Naive thymus-derived CD8-positive, alpha-beta T cell (primary cell): ENCODE results near the gene GBP5. TPM values are rescaled to one million over a fixed set of nuclear protein-coding genes. Genes with fewer than 3 reads are reported as not detected.
A peak's percentile ranks its signal among the peaks of the same experiment; 100 is the strongest.

Experiments used
- ATAC-seq, 2 donors: fragments of 150-1000 bp; cut with Tn5 transposase in 1 of 2; sonication (Bioruptor Pico), chemical (Tn5 transposase) in 1 of 2; 1 replicate in 1 of 2; 2 replicates in 1 of 2; pipeline ENCODE4 v1.10.0; 2021; ENCODE audit warnings: mild to moderate bottlenecking in 2 of 2, moderate library complexity in 2 of 2
- POLR2A ChIA-PET: fragments of 350-600 bp; sonication (Branson Sonifier 250); formaldehyde crosslinking; loops from one replicate; lab custom pipeline; 2021; ENCODE audit warnings: antibody characterized with exemption; lab: Charles Lee
- DNase-seq, 10 donors: peaks; one replicate each; pipeline versions ENCODE4 v3.0.0 to v3.0.0-alpha.2; 2020 to 2022
- H3K27ac Mint-ChIP-seq, 10 donors: one replicate each; pipeline ENCODE4 v1.8.0; 2020 to 2022; ENCODE audit warnings: mild to moderate bottlenecking in 10 of 10, mixed read lengths in 10 of 10, moderate library complexity in 4 of 10, inconsistent platforms in 1 of 10
- H3K27me3 Mint-ChIP-seq, 5 donors: one replicate each; pipeline ENCODE4 v1.8.0; 2021 to 2022; ENCODE audit warnings: mixed read lengths in 5 of 5
- H3K36me3 Mint-ChIP-seq, 3 donors: one replicate each; pipeline ENCODE4 v1.8.0; 2020 to 2022; ENCODE audit warnings: mixed read lengths in 3 of 3, mild to moderate bottlenecking in 2 of 3, inconsistent platforms in 1 of 3
- H3K4me1 Mint-ChIP-seq, 4 donors: one replicate each; pipeline ENCODE4 v1.8.0; 2021 to 2022; ENCODE audit warnings: mixed read lengths in 4 of 4
- H3K4me3 Mint-ChIP-seq, 10 donors: one replicate each; pipeline ENCODE4 v1.8.0; 2020 to 2022; ENCODE audit warnings: mild to moderate bottlenecking in 10 of 10, mixed read lengths in 10 of 10, moderate library complexity in 6 of 10, inconsistent platforms in 1 of 10
- H3K9me3 Mint-ChIP-seq, 9 donors: one replicate each; pipeline ENCODE4 v1.8.0; 2020 to 2022; ENCODE audit warnings: mixed read lengths in 9 of 9, mild to moderate bottlenecking in 3 of 9, inconsistent platforms in 1 of 9, moderate library complexity in 1 of 9
- polyA plus RNA-seq, 3 donors: library from polyadenylated mRNA; unstranded; fragments of 300-500 nt; fragmentation: Illumina TruSeq; gene quantifications; one replicate each; pipeline ENCODE4 v1.2.3, GENCODE V29; 2021
- total RNA-seq, 8 experiments: library from RNA in 2 of 8; stranded (reverse) in 2 of 8; gene quantifications; one replicate each; pipeline ENCODE4 v1.2.3 and lab custom pipeline; 2021 to 2026

GBP5 gene
- total and polyA plus RNA-seq, 5 experiments from 2014 or later = 19.9 to 51.9 (median 24.6) TPM

- POLR2A ChIA-PET = no interaction called here
Observed at GRCh38 chr1:89279011-89279466, 6.4 kb upstream of the GBP5 start.

GRCh38 chr1:89277725-89278124 is 5.1 kb upstream of the GBP5 start:
- peaks cover 0 to 3% (median 2%) of the 10 kb centered on the region in 3 donors for H3K36me3 Mint-ChIP-seq
- peak overlapping the region; percentile 83 to 98 (median 95) for H3K27ac Mint-ChIP-seq
- POLR2A ChIA-PET = interaction anchor here (1.4 kb wide), 1 partner anchor 33 kb away, joined by 6 read pairs; no protein-coding TSS in a partner anchor
- ATAC-seq (peak; percentile 34 to 73), DNase-seq (peak in 4 of 10 donors; percentile 34 to 71 (median 44))
- H3K9me3 Mint-ChIP-seq = peaks cover 0 to 3% (median 0%) of the 10 kb centered on the region in 9 donors
- H3K4me1 Mint-ChIP-seq = peaks cover 38 to 85% (median 81%) of the 10 kb centered on the region in 4 donors
- no peaks in the 10 kb centered on the region for H3K27me3 Mint-ChIP-seq
- H3K4me3 Mint-ChIP-seq = peak overlapping the region in 8 of 10 donors; percentile 52 to 76 (median 66)

More at GRCh38 chr1:89279011-89279466, 6.4 kb upstream of the GBP5 start:
- ATAC-seq = peak; percentile 76
- peaks cover 0 to 5% (median 0%) of the 10 kb centered on the region in 3 donors for H3K36me3 Mint-ChIP-seq
- H3K27ac Mint-ChIP-seq = peak overlapping the region; percentile 89 to 98 (median 96)
- H3K4me1 Mint-ChIP-seq = peaks cover 35 to 87% (median 82%) of the 10 kb centered on the region in 4 donors
- peak in 4 of 10 donors; percentile 39 to 80 (median 76) for DNase-seq
- peak overlapping the region; percentile 0 to 76 (median 66) for H3K4me3 Mint-ChIP-seq
- no peaks in the 10 kb centered on the region for H3K27me3 Mint-ChIP-seq
- peaks cover 0 to 2% (median 0%) of the 10 kb centered on the region in 9 donors for H3K9me3 Mint-ChIP-seq

- H3K4me1 Mint-ChIP-seq = peaks cover 41 to 88% (median 84%) of the 10 kb centered on the region in 4 donors
- H3K4me3 Mint-ChIP-seq = peak overlapping the region in 1 of 10 donors; percentile 5
- peaks cover 0 to 6% (median 0%) of the 10 kb centered on the region in 9 donors for H3K9me3 Mint-ChIP-seq
- peak overlapping the region in 6 of 10 donors; percentile 3 to 99 (median 50) for H3K27ac Mint-ChIP-seq
- ATAC-seq (no peak), DNase-seq (peak in 1 of 10 donors; percentile 23)
- H3K27me3 Mint-ChIP-seq = no peaks in the 10 kb centered on the region
- H3K36me3 Mint-ChIP-seq = peaks cover 0 to 7% (median 2%) of the 10 kb centered on the region in 3 donors
- POLR2A ChIA-PET = interaction anchor here (0.9 to 1.4 kb wide), 3 partner anchors 10 to 106 kb away, joined by 3 to 8 read pairs (median 6); no protein-coding TSS in a partner anchor
Observed at GRCh38 chr1:89276690-89277089, 4.0 kb upstream of the GBP5 start.

GRCh38 chr1:89274411-89274857 is 1.8 kb upstream of the GBP5 start:
- DNase-seq (no peak), ATAC-seq (peak in 1 of 2 donors; percentile 18)
- POLR2A ChIA-PET = interaction anchor here (0.6 to 3.2 kb wide), 5 partner anchors 15 to 148 kb away, joined by 3 to 20 read pairs (median 4); partner anchors contain the start of gene GBP2

DNA sequence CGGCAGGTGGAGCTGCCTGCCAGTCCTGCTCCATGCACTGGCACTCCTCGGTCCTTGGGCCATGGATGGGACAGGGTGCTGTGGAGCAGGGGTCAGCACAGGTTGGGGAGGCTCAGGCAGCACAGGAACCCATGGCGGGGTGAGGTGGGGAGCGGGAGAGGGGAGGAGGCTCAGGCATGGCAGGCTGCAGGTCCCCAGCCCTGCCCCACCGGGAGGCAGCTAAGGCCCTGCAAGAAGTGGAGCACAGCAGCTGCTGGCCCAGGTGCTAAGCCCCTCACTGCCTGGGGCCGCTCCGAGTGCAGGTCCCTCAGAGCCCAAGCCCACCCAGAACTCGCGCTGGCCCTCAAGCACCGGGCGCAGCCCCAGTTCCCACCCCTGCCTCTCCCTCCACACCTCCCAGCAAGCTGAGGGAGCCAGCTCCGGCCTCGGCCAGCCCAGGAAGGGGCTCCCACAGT is 691 bp upstream of the GBP5 start:
- ATAC-seq (no peak), DNase-seq (no peak)
- Mint-ChIP-seq H3K27me3 (no peaks in the 10 kb centered on the region), H3K27ac (peak overlapping the region in 9 of 10 donors; percentile 91 to 99 (median 96)), H3K4me1 (peaks cover 40 to 87% (median 85%) of the 10 kb centered on the region in 4 donors), H3K9me3 (peaks cover 0 to 6% (median 0%) of the 10 kb centered on the region in 9 donors), H3K36me3 (peaks cover 9 to 11% (median 10%) of the 10 kb centered on the region in 3 donors), H3K4me3 (peak overlapping the region in 9 of 10 donors; percentile 87 to 99 (median 97))
- POLR2A ChIA-PET = interaction anchor here (1.0 to 3.2 kb wide), 7 partner anchors 10 to 251 kb away, joined by 3 to 20 read pairs (median 5); partner anchors contain the start of genes GBP2, GBP3 and GBP4

More at GRCh38 chr1:89274411-89274857, 1.8 kb upstream of the GBP5 start:
- peak overlapping the region; percentile 4 to 99 (median 94) for H3K27ac Mint-ChIP-seq
- peaks cover 0 to 6% (median 0%) of the 10 kb centered on the region in 9 donors for H3K9me3 Mint-ChIP-seq
- no peaks in the 10 kb centered on the region for H3K27me3 Mint-ChIP-seq
- H3K4me1 Mint-ChIP-seq = peaks cover 41 to 88% (median 84%) of the 10 kb centered on the region in 4 donors
- H3K36me3 Mint-ChIP-seq = peaks cover under 1 to 7% (median 2%) of the 10 kb centered on the region in 3 donors
- peak overlapping the region; percentile 57 to 90 (median 82) for H3K4me3 Mint-ChIP-seq

DNA sequence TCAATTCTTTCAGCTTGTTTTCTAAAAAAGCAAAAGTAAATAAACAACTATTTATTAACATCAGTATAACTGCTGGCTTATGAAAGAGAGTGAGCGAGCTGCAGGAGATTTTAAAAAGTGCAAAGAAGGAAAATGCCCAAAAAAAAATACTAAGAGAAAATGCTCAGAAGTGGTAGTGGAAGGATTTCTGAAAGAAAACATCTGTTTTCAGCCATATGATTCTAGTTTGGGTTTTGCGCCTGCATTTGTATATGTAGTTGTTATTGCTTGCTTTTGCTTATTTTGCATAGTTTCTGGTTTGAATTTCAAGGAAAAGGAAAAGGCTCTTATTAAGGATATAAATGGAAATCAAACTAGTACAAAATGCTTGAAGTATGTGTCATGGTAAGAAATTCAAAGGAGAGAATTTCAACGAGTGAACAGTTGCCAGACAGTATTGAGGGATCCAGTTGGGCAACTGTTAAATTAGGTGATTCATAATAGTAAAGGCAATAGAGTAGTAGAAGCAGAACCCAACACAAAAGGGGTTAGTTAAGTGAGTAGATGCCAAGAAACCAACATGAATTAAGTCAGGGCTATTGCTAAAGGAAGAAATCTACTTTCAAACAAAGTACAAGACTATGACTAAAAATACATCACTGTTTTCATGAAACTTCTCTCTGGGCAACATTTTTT is 1.2 kb downstream of the GBP5 start:
- H3K36me3 Mint-ChIP-seq = peaks cover 12 to 26% (median 25%) of the 10 kb centered on the region in 3 donors
- peak overlapping the region; percentile 87 to 99 (median 97) for H3K4me3 Mint-ChIP-seq
- DNase-seq (no peak), ATAC-seq (no peak)
- peak overlapping the region; percentile 3 to 99 (median 94) for H3K27ac Mint-ChIP-seq
- POLR2A ChIA-PET = interaction anchor here (0.6 to 3.2 kb wide), 8 partner anchors 12 to 287 kb away, joined by 3 to 20 read pairs (median 4); partner anchors contain the start of gene GBP2
- H3K4me1 Mint-ChIP-seq = peaks cover 34 to 87% (median 76%) of the 10 kb centered on the region in 4 donors
- H3K9me3 Mint-ChIP-seq = peaks cover 0 to 6% (median 0%) of the 10 kb centered on the region in 9 donors
- no peaks in the 10 kb centered on the region for H3K27me3 Mint-ChIP-seq

GRCh38 chr1:89270423-89270822 is 2.2 kb downstream of the GBP5 start:
- ATAC-seq = no peak
- DNase-seq = no peak
- Mint-ChIP-seq H3K27ac (peak overlapping the region in 6 of 10 donors; percentile 4 to 99 (median 58)), H3K9me3 (peaks cover 0 to 6% (median 0%) of the 10 kb centered on the region in 9 donors), H3K4me1 (peaks cover 32 to 81% (median 67%) of the 10 kb centered on the region in 4 donors), H3K36me3 (peaks cover 20 to 36% (median 35%) of the 10 kb centered on the region in 3 donors), H3K4me3 (peak overlapping the region; percentile 61 to 99 (median 97)), H3K27me3 (no peaks in the 10 kb centered on the region)
- POLR2A ChIA-PET = no interaction called here

DNA sequence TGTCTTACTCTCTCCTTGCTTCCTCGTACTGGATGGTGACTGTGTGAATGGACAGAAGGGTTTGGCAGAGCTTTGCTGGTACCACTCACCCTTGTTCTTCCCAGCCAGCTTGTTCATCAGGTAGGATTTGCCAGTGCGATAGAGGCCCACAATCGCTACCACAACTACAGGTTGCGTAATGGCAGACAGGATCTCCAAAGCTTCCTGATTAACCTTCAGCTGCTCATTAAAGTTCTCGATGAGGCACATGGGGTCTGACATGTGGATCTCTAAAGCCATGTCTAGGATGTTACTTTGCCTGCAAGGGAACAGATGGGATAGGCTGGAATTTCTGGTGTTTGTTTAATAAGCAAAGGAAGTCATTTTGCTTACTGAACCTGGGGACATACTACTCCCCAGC is 3.4 kb downstream of the GBP5 start:
- H3K36me3 Mint-ChIP-seq = peaks cover 20 to 47% (median 40%) of the 10 kb centered on the region in 3 donors
- H3K4me1 Mint-ChIP-seq = peaks cover 24 to 76% (median 57%) of the 10 kb centered on the region in 4 donors
- peaks cover 0 to 6% (median 0%) of the 10 kb centered on the region in 9 donors for H3K9me3 Mint-ChIP-seq
- peak overlapping the region in 5 of 10 donors; percentile 44 to 98 (median 59) for H3K4me3 Mint-ChIP-seq
- POLR2A ChIA-PET = interaction anchor here (1.0 to 1.1 kb wide), 2 partner anchors 26 to 69 kb away, joined by 3 read pairs; no protein-coding TSS in a partner anchor
- H3K27me3 Mint-ChIP-seq = no peaks in the 10 kb centered on the region
- peak overlapping the region in 4 of 10 donors; percentile 23 to 83 (median 54) for H3K27ac Mint-ChIP-seq
- DNase-seq (no peak), ATAC-seq (no peak)

DNA sequence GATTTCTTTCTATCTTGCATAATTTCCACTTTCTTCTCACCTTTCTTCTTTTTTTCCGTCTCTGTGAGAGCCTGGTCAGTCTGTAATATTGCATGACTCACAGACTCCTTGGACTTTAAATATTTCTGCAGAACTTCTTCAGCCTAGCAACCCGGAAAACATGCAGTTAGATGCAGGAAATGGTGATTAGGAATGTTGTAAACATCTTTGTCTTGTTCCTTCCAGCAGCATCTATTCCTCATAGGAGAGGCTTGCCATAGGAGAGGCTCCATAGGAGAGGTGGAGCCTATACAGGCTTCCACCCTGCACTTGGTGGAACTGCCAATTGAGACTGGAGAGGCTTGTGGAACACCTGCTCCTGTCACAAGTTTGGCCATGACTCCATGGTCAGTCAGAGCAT is 10.0 kb downstream of the GBP5 start:
- Mint-ChIP-seq H3K27me3 (no peaks in the 10 kb centered on the region), H3K9me3 (peaks cover 0 to 6% (median 1%) of the 10 kb centered on the region in 9 donors), H3K36me3 (peaks cover 25 to 58% (median 57%) of the 10 kb centered on the region in 3 donors), H3K4me3 (peak overlapping the region in 3 of 10 donors; percentile 20 to 36 (median 24)), H3K27ac (peak overlapping the region in 5 of 10 donors; percentile 6 to 71 (median 41)), H3K4me1 (peaks cover 34 to 77% (median 59%) of the 10 kb centered on the region in 4 donors)
- ATAC-seq (no peak), DNase-seq (no peak)
- POLR2A ChIA-PET = no interaction called here

GRCh38 chr1:89261926-89262515 is 10.6 kb downstream of the GBP5 start:
- ATAC-seq (no peak), DNase-seq (no peak)
- peak overlapping the region in 5 of 10 donors; percentile 1 to 33 (median 24) for H3K4me3 Mint-ChIP-seq
- peaks cover 0 to 9% (median 6%) of the 10 kb centered on the region in 9 donors for H3K9me3 Mint-ChIP-seq
- H3K27me3 Mint-ChIP-seq = no peaks in the 10 kb centered on the region
- peak overlapping the region in 5 of 10 donors; percentile 12 to 71 (median 17) for H3K27ac Mint-ChIP-seq
- POLR2A ChIA-PET = no interaction called here
- H3K36me3 Mint-ChIP-seq = peaks cover 28 to 53% (median 52%) of the 10 kb centered on the region in 3 donors
- peaks cover 32 to 75% (median 59%) of the 10 kb centered on the region in 4 donors for H3K4me1 Mint-ChIP-seq

- POLR2A ChIA-PET = no interaction called here
- H3K9me3 Mint-ChIP-seq = peaks cover 0 to 16% (median 10%) of the 10 kb centered on the region in 9 donors
- H3K4me1 Mint-ChIP-seq = peaks cover 31 to 73% (median 60%) of the 10 kb centered on the region in 4 donors
- H3K36me3 Mint-ChIP-seq = peaks cover 24 to 44% (median 42%) of the 10 kb centered on the region in 3 donors
- no peaks in the 10 kb centered on the region for H3K27me3 Mint-ChIP-seq
- no peak for ATAC-seq
- H3K4me3 Mint-ChIP-seq = peak overlapping the region in 7 of 10 donors; percentile 32 to 82 (median 73)
- H3K27ac Mint-ChIP-seq = peak overlapping the region in 7 of 10 donors; percentile 19 to 71 (median 60)
- no peak for DNase-seq
Observed at GRCh38 chr1:89260566-89261255, 11.9 kb downstream of the GBP5 start.
